ENCODE measurements around the gene ARL6IP4. TPM values are rescaled to one million over a fixed set of nuclear protein-coding genes. Genes with fewer than 3 reads are reported as not detected.

ARL6IP4 gene
- total and polyA plus RNA-seq, 10 of the 15 experiments (the other 5 are each of a cell fraction or from before 2014, with no cell fraction given): 2.5 to 320 (median 188) TPM

DNA sequence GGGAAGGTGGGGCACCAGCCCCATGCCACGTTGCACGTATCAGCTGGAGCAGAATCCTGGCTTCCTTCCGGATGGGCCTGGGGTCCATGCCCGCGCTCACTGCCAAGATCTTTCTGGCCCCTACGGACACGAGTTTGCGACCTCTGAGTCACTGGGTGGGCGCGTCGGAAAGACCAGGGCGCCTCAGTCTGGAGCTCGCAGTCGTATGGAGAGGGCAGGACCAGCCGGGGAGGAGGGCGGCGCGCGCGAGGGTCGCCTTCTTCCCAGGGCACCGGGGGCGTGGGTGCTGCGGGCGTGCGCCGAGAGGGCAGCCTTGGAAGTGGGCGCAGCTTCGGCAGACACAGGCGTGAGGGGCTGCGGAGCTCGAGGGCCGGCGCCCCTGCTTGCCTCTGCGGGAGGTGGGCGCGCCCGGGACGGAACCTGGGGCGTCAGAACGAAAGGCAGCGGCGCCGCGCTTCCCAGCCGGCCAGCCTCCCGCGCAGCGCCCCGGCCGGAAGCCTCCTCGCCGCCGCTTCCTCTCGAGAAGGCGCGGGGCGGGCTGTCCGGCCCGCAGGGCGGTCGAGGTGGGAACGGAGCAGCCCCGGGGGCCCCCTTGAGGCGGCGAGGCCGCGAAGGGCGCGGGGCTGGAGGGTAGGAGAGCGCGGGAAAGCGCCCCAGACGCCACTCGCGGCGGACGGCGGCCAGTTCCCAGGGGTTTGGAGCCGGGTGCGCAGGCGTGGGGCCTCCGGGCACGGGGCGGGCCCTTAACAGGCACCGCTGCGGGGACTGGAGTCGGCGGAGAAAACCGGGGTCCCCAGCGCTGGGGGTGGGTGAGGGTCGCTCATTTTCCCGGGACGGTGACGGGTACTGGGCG is at the start of gene ARL6IP4 (continued):
- TF ChIP-seq, protein P1, sequence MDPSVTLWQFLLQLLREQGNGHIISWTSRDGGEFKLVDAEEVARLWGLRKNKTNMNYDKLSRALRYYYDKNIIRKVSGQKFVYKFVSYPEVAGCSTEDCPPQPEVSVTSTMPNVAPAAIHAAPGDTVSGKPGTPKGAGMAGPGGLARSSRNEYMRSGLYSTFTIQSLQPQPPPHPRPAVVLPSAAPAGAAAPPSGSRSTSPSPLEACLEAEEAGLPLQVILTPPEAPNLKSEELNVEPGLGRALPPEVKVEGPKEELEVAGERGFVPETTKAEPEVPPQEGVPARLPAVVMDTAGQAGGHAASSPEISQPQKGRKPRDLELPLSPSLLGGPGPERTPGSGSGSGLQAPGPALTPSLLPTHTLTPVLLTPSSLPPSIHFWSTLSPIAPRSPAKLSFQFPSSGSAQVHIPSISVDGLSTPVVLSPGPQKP (IDR thresholded peaks at IDR 0.05; ENCODE audit: low read depth, low read length): peak; percentile 61; the same call in 1 of the 2 replicates
- TF ChIP-seq EED (IDR thresholded peaks at IDR 0.05; ENCODE audit: low read depth) (no peak), IKZF1 (conservative IDR thresholded peaks at IDR 0.05) (peak; percentile 90), NFYB (IDR thresholded peaks at IDR 0.05; ENCODE audit: insufficient read depth, low read depth, low read length) (no peak), NBN (IDR thresholded peaks at IDR 0.05) (no peak), HDAC6 (IDR thresholded peaks at IDR 0.05; ENCODE audit: unreplicated experiment) (no peak), ZSCAN29 (IDR thresholded peaks at IDR 0.05) (peak; percentile 67; the same call in 1 of the 2 replicates), IKZF2 (IDR thresholded peaks at IDR 0.05) (no peak), RUNX3 (IDR thresholded peaks at IDR 0.05; ENCODE audit: low read length) (peak; percentile 39; the same call in 1 of the 2 replicates), BCL11A (IDR thresholded peaks at IDR 0.05; ENCODE audit: low read depth, low read length) (no peak), ZNF24 (IDR thresholded peaks at IDR 0.05) (peak; percentile 53; the same call in 1 of the 2 replicates)
- TF ChIP-seq, protein P2, sequence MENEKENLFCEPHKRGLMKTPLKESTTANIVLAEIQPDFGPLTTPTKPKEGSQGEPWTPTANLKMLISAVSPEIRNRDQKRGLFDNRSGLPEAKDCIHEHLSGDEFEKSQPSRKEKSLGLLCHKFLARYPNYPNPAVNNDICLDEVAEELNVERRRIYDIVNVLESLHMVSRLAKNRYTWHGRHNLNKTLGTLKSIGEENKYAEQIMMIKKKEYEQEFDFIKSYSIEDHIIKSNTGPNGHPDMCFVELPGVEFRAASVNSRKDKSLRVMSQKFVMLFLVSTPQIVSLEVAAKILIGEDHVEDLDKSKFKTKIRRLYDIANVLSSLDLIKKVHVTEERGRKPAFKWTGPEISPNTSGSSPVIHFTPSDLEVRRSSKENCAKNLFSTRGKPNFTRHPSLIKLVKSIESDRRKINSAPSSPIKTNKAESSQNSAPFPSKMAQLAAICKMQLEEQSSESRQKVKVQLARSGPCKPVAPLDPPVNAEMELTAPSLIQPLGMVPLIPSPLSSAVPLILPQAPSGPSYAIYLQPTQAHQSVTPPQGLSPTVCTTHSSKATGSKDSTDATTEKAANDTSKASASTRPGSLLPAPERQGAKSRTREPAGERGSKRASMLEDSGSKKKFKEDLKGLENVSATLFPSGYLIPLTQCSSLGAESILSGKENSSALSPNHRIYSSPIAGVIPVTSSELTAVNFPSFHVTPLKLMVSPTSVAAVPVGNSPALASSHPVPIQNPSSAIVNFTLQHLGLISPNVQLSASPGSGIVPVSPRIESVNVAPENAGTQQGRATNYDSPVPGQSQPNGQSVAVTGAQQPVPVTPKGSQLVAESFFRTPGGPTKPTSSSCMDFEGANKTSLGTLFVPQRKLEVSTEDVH (IDR thresholded peaks at IDR 0.05; ENCODE audit: low read depth, partially characterized antibody): no peak
- TF ChIP-seq, protein P3, sequence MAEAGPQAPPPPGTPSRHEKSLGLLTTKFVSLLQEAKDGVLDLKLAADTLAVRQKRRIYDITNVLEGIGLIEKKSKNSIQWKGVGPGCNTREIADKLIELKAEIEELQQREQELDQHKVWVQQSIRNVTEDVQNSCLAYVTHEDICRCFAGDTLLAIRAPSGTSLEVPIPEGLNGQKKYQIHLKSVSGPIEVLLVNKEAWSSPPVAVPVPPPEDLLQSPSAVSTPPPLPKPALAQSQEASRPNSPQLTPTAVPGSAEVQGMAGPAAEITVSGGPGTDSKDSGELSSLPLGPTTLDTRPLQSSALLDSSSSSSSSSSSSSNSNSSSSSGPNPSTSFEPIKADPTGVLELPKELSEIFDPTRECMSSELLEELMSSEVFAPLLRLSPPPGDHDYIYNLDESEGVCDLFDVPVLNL (IDR thresholded peaks at IDR 0.05; ENCODE audit: low read depth, low read length): no peak
- TF ChIP-seq, protein P4, sequence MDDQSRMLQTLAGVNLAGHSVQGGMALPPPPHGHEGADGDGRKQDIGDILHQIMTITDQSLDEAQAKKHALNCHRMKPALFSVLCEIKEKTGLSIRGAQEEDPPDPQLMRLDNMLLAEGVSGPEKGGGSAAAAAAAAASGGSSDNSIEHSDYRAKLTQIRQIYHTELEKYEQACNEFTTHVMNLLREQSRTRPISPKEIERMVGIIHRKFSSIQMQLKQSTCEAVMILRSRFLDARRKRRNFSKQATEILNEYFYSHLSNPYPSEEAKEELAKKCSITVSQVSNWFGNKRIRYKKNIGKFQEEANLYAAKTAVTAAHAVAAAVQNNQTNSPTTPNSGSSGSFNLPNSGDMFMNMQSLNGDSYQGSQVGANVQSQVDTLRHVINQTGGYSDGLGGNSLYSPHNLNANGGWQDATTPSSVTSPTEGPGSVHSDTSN (IDR thresholded peaks at IDR 0.05; ENCODE audit: insufficient replicate concordance, low read depth, low read length): no peak
- TF ChIP-seq, protein P5, sequence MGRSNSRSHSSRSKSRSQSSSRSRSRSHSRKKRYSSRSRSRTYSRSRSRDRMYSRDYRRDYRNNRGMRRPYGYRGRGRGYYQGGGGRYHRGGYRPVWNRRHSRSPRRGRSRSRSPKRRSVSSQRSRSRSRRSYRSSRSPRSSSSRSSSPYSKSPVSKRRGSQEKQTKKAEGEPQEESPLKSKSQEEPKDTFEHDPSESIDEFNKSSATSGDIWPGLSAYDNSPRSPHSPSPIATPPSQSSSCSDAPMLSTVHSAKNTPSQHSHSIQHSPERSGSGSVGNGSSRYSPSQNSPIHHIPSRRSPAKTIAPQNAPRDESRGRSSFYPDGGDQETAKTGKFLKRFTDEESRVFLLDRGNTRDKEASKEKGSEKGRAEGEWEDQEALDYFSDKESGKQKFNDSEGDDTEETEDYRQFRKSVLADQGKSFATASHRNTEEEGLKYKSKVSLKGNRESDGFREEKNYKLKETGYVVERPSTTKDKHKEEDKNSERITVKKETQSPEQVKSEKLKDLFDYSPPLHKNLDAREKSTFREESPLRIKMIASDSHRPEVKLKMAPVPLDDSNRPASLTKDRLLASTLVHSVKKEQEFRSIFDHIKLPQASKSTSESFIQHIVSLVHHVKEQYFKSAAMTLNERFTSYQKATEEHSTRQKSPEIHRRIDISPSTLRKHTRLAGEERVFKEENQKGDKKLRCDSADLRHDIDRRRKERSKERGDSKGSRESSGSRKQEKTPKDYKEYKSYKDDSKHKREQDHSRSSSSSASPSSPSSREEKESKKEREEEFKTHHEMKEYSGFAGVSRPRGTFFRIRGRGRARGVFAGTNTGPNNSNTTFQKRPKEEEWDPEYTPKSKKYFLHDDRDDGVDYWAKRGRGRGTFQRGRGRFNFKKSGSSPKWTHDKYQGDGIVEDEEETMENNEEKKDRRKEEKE (IDR thresholded peaks at IDR 0.05): no peak
- TF ChIP-seq, protein P6, sequence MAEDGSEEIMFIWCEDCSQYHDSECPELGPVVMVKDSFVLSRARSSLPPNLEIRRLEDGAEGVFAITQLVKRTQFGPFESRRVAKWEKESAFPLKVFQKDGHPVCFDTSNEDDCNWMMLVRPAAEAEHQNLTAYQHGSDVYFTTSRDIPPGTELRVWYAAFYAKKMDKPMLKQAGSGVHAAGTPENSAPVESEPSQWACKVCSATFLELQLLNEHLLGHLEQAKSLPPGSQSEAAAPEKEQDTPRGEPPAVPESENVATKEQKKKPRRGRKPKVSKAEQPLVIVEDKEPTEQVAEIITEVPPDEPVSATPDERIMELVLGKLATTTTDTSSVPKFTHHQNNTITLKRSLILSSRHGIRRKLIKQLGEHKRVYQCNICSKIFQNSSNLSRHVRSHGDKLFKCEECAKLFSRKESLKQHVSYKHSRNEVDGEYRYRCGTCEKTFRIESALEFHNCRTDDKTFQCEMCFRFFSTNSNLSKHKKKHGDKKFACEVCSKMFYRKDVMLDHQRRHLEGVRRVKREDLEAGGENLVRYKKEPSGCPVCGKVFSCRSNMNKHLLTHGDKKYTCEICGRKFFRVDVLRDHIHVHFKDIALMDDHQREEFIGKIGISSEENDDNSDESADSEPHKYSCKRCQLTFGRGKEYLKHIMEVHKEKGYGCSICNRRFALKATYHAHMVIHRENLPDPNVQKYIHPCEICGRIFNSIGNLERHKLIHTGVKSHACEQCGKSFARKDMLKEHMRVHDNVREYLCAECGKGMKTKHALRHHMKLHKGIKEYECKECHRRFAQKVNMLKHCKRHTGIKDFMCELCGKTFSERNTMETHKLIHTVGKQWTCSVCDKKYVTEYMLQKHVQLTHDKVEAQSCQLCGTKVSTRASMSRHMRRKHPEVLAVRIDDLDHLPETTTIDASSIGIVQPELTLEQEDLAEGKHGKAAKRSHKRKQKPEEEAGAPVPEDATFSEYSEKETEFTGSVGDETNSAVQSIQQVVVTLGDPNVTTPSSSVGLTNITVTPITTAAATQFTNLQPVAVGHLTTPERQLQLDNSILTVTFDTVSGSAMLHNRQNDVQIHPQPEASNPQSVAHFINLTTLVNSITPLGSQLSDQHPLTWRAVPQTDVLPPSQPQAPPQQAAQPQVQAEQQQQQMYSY (CRISPR knock-in tag; IDR thresholded peaks at IDR 0.05): no peak

All from GM12878 (cell line).